HepG2 (cell line): ENCODE results near the gene SHISA4. TPM values are rescaled to one million over a fixed set of nuclear protein-coding genes. Genes with fewer than 3 reads are reported as not detected.

Experiments used
- ATAC-seq: fragments of 200-7000 bp; cut with Tn5 transposase; 3 replicates; pipeline ENCODE4 v1.9.1; 2020; ENCODE audit warnings: mild to moderate bottlenecking, moderate library complexity
- BruUV-seq: library from RNA; stranded (reverse); fragments of 400-500 nt; replicated peaks from 2 replicates; lab custom pipeline; 2021; lab: Mats Ljungman, UMichigan
- CTCF ChIA-PET: fragments of 300-600 bp; formaldehyde crosslinking; extraction: SDS; loops from one replicate; lab custom pipeline; 2021; ENCODE audit warnings: low total read pairs, inconsistent platforms, low intra/inter-chr PET ratio; lab: Yijun Ruan, JAX
- POLR2A ChIA-PET: fragments of 350-600 bp; sonication (Branson Sonifier 250); formaldehyde crosslinking; loops from one replicate; lab custom pipeline; 2020; ENCODE audit warnings: antibody characterized with exemption, inconsistent platforms; lab: Yijun Ruan, JAX
- DNase-seq: peaks from one replicate; pipeline ENCODE4 v3.0.0-alpha.2; 2015; ENCODE audit warnings: low spot score
- FAIRE-seq: peaks from 3 replicates; lab custom pipeline; 2011; peaks lifted over from hg19 to GRCh38; lab: Jason Lieb, UNC
- H2AFZ ChIP-seq: one replicate; pipeline ENCODE4 v1.6.1; 2011; ENCODE audit warnings: low read length, inconsistent platforms
- H3K27ac ChIP-seq: fragments of 300-600 bp; 3 replicates; pipeline ENCODE4 v1.8.0; 2011; ENCODE audit warnings: mixed run types, mild to moderate bottlenecking, mixed read lengths, low read length, inconsistent platforms; ENCODE audit not compliant: insufficient read depth; ENCODE audit errors: extremely low read length
- H3K27me3 ChIP-seq, 2 experiments: fragments of 200-600 bp in 1 of 2; 2 replicates in 1 of 2; 3 replicates in 1 of 2; pipeline versions ENCODE4 v1.6.0 to v1.8.0; 2011; ENCODE audit warnings: low read length in 2 of 2, mild to moderate bottlenecking in 2 of 2, moderate library complexity in 2 of 2, inconsistent platforms in 1 of 2; ENCODE audit not compliant: insufficient read depth in 2 of 2, control insufficient read depth in 1 of 2
- H3K36me3 ChIP-seq, 2 experiments: fragments of 200-600 bp in 1 of 2; replicated peaks in 1 of 2; 2 replicates in 1 of 2; 3 replicates in 1 of 2; pipeline versions ENCODE4 v1.5.1 to v1.8.0; 2011; ENCODE audit warnings: low read length in 2 of 2, inconsistent platforms in 1 of 2; ENCODE audit not compliant: insufficient read depth in 2 of 2, control insufficient read depth in 1 of 2
- H3K4me1 ChIP-seq: 2 replicates; pipeline ENCODE4 v1.5.1; 2012; ENCODE audit warnings: low read length, inconsistent platforms; ENCODE audit not compliant: insufficient read depth
- H3K4me2 ChIP-seq: 2 replicates; pipeline ENCODE4 v1.6.0; 2011; ENCODE audit warnings: low read depth, low read length, inconsistent platforms
- H3K4me3 ChIP-seq, 3 experiments: fragments of 200-600 bp in 1 of 3; sonication (generic), shearing (Covaris generic) in 1 of 3; replicated peaks in 1 of 3; 2 replicates each; pipeline ENCODE4 v1.5.1; 2011 to 2016; ENCODE audit warnings: low read length in 3 of 3, inconsistent platforms in 2 of 3, low read depth in 2 of 3, mild to moderate bottlenecking in 2 of 3, control low read depth in 1 of 3, mixed read lengths in 1 of 3; ENCODE audit not compliant: insufficient read depth in 1 of 3
- H3K79me2 ChIP-seq: one replicate; pipeline ENCODE4 v1.6.1; 2011; ENCODE audit warnings: low read length, inconsistent platforms; ENCODE audit not compliant: insufficient read depth
- H3K9ac ChIP-seq: 2 replicates; pipeline ENCODE4 v1.6.0; 2011; ENCODE audit warnings: mild to moderate bottlenecking, low read depth, low read length, inconsistent platforms; ENCODE audit not compliant: insufficient read depth
- H3K9me3 ChIP-seq: 2 replicates; pipeline ENCODE4 v1.5.1; 2012; ENCODE audit warnings: mild to moderate bottlenecking, low read length
- H4K20me1 ChIP-seq: 2 replicates; pipeline ENCODE4 v1.6.0; 2011; ENCODE audit warnings: inconsistent platforms, mild to moderate bottlenecking, low read length, moderate library complexity; ENCODE audit not compliant: insufficient read depth
- CENPX ChIP-seq: sonication (generic); formaldehyde crosslinking; IDR thresholded peaks from 2 replicates; pipeline ENCODE4 v1.9.0; 2021; ENCODE audit warnings: mild to moderate bottlenecking, missing genetic modification reagents, moderate library complexity
- JUN ChIP-seq: sonication (generic); formaldehyde crosslinking; IDR thresholded peaks from 2 replicates; pipeline ENCODE4 v1.4.0; 2020; ENCODE audit warnings: mild to moderate bottlenecking, missing genetic modification reagents
- KDM2A ChIP-seq: sonication (generic); formaldehyde crosslinking; IDR thresholded peaks from 2 replicates; pipeline ENCODE4 v1.4.0; 2020; ENCODE audit warnings: low read depth, missing genetic modification reagents, borderline replicate concordance
- MXD4 ChIP-seq: IDR thresholded peaks from 2 replicates; pipeline ENCODE4 v1.6.1; 2016; ENCODE audit warnings: mild to moderate bottlenecking, missing biosample characterization, missing genetic modification reagents
- RFX5 ChIP-seq: IDR thresholded peaks from 2 replicates; pipeline ENCODE4 v1.6.1; 2011; ENCODE audit warnings: low read depth, low read length, improper control_type of control experiment
- SRSF1 ChIP-seq: fragments of 200-400 bp; formaldehyde crosslinking; optimal IDR thresholded peaks from 2 replicates; pipeline ENCODE3; 2017; ENCODE audit warnings: mild to moderate bottlenecking, low read depth, low read length, moderate library complexity
- TGIF2 ChIP-seq: IDR thresholded peaks from 2 replicates; pipeline ENCODE4 v1.6.1; 2016; ENCODE audit warnings: control low read depth, missing compliant biosample characterization
- ZNF7 ChIP-seq: IDR thresholded peaks from 2 replicates; pipeline ENCODE4 v1.6.1; 2016; ENCODE audit warnings: missing biosample characterization, missing genetic modification reagents
- WGBS: methylation state at CpG from one replicate; pipeline ENCODE4 v1.1.6; 2017; ENCODE audit warnings: low lambda C conversion rate; 5-methylcytosine and 5-hydroxymethylcytosine counted together
- in situ Hi-C: cut with HindIII; loops from 2 replicates; pipeline ENCODE4 v1.10.0; 2017; ENCODE audit warnings: low pct_unique_long_range_greater_than_20kb; ENCODE audit not compliant: extremely low pct_ligation_motif_present
- intact Hi-C: fragments of 100-400 bp; cut with micrococcal nuclease; formaldehyde crosslinking; loops from one replicate; pipeline ENCODE4 v1.10.0; 2022; ENCODE audit not compliant: unreplicated experiment
- polyA plus RNA-seq, 8 experiments: library from polyadenylated mRNA; depleted of rRNA in 3 of 8; stranded (reverse) in 7 of 8; unstranded in 1 of 8; fragments of >200 nt; fragmentation: Illumina TruSeq in 4 of 8; extraction: Trizol in 4 of 8; gene quantifications; 2 replicates each; pipeline versions ENCODE4 v1.2.1 to v1.2.3, GENCODE V29; 2011 to 2016; ENCODE audit warnings: low read depth in 4 of 8, missing spikeins in 1 of 8, mixed read lengths in 1 of 8; ENCODE audit not compliant: insufficient read depth in 1 of 8
- total RNA-seq, 5 experiments: library from RNA; depleted of rRNA; stranded (reverse); fragments of >200 nt; fragmentation: Illumina TruSeq; extraction: Trizol; gene quantifications; 2 replicates each; pipeline ENCODE4 v1.2.3, GENCODE V29; 2016; ENCODE audit warnings: low read depth in 1 of 5
- TF ChIP-seq, protein P1 (sequence below): sonication (generic); formaldehyde crosslinking; IDR thresholded peaks from 2 replicates; pipeline ENCODE4 v1.4.0; 2020; ENCODE audit warnings: mild to moderate bottlenecking, missing genetic modification reagents
- TF ChIP-seq, protein P2 (sequence below): sonication (generic); formaldehyde crosslinking; IDR thresholded peaks from 2 replicates; pipeline ENCODE4 v1.4.0; 2020; ENCODE audit warnings: mild to moderate bottlenecking, missing genetic modification reagents
- TF ChIP-seq, protein P3 (sequence below): sonication (generic); formaldehyde crosslinking; IDR thresholded peaks from 2 replicates; pipeline ENCODE4 v1.4.0; 2020; ENCODE audit warnings: missing genetic modification reagents

Gene SHISA4
- total and polyA plus RNA-seq, 2 of the 13 experiments (the other 11 are each of a cell fraction or from before 2014, with no cell fraction given) = 0.51 to 1.0 TPM

DNA sequence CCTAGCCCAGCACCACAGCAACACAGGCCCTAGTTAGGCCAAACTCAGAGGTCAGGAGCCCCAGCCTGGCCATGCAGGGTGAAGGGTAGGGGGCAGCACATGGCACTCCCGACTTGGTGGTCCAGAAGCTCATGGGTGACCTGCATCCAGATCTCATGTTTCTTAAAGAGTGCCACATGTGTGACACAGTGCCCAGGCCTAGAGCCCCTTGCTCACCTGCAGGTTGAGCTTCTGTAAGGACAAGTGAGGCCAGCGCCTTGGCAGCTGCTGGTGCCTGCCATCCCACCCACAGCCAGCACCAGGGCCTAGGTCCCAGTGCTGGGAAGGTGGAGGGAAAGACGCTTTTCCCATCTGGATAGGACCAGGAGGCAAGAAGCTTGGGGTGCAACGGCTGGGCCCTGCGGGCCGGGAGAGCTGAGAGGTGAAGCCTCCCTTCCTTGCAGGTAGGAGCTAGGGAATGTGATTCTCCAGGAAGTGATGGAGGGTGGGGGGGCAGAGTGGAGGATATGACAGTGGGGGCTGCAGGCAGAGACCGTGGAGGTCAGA is 6.5 kb downstream of the SHISA4 start (continued):
- TF ChIP-seq, protein P1, sequence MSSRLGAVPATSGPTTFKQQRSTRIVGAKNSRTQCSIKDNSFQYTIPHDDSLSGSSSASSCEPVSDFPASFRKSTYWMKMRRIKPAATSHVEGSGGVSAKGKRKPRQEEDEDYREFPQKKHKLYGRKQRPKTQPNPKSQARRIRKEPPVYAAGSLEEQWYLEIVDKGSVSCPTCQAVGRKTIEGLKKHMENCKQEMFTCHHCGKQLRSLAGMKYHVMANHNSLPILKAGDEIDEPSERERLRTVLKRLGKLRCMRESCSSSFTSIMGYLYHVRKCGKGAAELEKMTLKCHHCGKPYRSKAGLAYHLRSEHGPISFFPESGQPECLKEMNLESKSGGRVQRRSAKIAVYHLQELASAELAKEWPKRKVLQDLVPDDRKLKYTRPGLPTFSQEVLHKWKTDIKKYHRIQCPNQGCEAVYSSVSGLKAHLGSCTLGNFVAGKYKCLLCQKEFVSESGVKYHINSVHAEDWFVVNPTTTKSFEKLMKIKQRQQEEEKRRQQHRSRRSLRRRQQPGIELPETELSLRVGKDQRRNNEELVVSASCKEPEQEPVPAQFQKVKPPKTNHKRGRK (CRISPR knock-in tag) = no peak

DNA sequence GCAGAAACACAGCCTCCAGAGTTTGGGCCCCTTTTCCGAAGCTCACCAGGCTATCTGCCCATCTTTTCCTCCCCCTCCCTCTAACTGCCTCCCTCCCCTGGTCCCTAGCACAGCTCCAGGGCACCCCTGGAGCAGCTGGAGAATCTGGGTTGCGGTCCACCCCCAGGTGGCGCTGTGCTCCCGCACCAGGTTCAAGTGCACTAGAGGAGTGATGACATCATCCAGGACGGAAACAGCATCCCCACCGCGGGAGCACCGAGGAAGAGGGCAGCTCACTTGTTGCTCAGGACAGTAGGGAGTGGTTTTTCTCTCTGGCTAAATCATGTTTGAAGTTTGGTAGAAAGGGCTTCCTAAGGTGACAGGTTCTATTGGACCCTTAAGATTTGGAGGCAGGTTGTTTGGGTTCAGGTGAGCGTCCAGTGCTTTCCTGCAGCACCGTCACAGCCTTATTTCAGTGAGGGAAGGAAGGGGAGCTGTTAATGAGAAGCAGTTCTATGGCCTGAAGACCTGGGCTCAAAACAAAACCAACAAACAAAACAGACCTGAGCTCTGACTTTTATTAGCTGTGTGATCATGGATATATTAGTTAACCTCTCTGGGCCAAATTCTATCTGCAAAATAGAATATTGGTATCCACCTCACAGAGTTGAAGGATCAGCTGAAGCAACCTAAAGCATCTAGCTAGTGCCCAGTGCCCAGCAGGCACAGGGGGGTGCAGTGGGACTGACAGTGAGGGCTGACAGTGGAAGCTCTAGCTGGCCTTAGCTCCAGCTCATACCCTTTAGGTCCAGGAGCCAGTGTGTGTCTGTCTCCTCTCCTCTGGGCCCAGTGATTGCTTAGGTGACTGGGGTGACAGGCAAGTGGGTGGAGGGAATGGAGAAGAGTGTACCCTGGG is 7.5 kb downstream of the SHISA4 start:
- in situ Hi-C loops (loop anchor here (5.0 kb wide), 1 partner anchor 236 kb away; no protein-coding TSS in a partner anchor), intact Hi-C loops (loop anchor here (5.0 to 10.0 kb wide), 2 partner anchors 61 to 219 kb away; partner anchors contain the start of gene TIMM17A)
- peak; percentile 93 for ATAC-seq
- no TSS peak for BruUV-seq
- H3K36me3 ChIP-seq = no peaks in the 10 kb centered on the region
- H3K27ac ChIP-seq = no peak overlapping the region
- H3K4me3 ChIP-seq = peak overlapping the region in 1 of 3 experiments; percentile 28; a peak in 1 of 6 replicates
- peak; percentile 78 for DNase-seq
- 11% methylated on average over 10 of the region's 10 CpGs for WGBS
- no peaks in the 10 kb centered on the region for H3K79me2 ChIP-seq
- POLR2A ChIA-PET = interaction anchor here (1.1 to 1.9 kb wide), 4 partner anchors 59 to 111 kb away, joined by 3 to 6 read pairs (median 3); partner anchors contain the start of genes RNPEP and TIMM17A
- H3K4me2 ChIP-seq = peak overlapping the region; percentile 31; the same call in 1 of the 2 replicates
- no peak overlapping the region for H2AFZ ChIP-seq
- FAIRE-seq = peak; percentile 91
- CTCF ChIA-PET = interaction anchor here (0.7 to 2.7 kb wide), 3 partner anchors 14 to 223 kb away, joined by 5 to 28 read pairs (median 5); no protein-coding TSS in a partner anchor
- H3K27me3 ChIP-seq = no peaks in the 10 kb centered on the region
- H3K4me1 ChIP-seq = no peaks in the 10 kb centered on the region
- no peaks in the 10 kb centered on the region for H3K9me3 ChIP-seq
- no peaks in the 10 kb centered on the region for H4K20me1 ChIP-seq
- H3K9ac ChIP-seq = no peak overlapping the region
- peak; percentile 97 for TF ChIP-seq JUN (CRISPR knock-in tag)
- no peak for TF ChIP-seq SRSF1
- TF ChIP-seq ZNF7 (CRISPR knock-in tag) = no peak
- TF ChIP-seq, protein P2, sequence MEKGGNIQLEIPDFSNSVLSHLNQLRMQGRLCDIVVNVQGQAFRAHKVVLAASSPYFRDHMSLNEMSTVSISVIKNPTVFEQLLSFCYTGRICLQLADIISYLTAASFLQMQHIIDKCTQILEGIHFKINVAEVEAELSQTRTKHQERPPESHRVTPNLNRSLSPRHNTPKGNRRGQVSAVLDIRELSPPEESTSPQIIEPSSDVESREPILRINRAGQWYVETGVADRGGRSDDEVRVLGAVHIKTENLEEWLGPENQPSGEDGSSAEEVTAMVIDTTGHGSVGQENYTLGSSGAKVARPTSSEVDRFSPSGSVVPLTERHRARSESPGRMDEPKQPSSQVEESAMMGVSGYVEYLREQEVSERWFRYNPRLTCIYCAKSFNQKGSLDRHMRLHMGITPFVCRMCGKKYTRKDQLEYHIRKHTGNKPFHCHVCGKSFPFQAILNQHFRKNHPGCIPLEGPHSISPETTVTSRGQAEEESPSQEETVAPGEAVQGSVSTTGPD = no peak
- no peak for TF ChIP-seq CENPX (CRISPR knock-in tag)
- no peak for TF ChIP-seq TGIF2
- TF ChIP-seq KDM2A (CRISPR knock-in tag) = peak; percentile 77; the same call in 1 of the 2 replicates
- TF ChIP-seq, protein P3, sequence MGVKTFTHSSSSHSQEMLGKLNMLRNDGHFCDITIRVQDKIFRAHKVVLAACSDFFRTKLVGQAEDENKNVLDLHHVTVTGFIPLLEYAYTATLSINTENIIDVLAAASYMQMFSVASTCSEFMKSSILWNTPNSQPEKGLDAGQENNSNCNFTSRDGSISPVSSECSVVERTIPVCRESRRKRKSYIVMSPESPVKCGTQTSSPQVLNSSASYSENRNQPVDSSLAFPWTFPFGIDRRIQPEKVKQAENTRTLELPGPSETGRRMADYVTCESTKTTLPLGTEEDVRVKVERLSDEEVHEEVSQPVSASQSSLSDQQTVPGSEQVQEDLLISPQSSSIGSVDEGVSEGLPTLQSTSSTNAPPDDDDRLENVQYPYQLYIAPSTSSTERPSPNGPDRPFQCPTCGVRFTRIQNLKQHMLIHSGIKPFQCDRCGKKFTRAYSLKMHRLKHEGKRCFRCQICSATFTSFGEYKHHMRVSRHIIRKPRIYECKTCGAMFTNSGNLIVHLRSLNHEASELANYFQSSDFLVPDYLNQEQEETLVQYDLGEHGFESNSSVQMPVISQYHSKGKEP = no peak
- no peak for TF ChIP-seq MXD4 (CRISPR knock-in tag)
- no peak for TF ChIP-seq RFX5
